ENCODE data around the gene SMIM9. TPM values are rescaled to one million over a fixed set of nuclear protein-coding genes. Genes with fewer than 3 reads are reported as not detected.

Gene SMIM9
- total RNA-seq, 1 experiment from 2014 or later: not detected

DNA sequence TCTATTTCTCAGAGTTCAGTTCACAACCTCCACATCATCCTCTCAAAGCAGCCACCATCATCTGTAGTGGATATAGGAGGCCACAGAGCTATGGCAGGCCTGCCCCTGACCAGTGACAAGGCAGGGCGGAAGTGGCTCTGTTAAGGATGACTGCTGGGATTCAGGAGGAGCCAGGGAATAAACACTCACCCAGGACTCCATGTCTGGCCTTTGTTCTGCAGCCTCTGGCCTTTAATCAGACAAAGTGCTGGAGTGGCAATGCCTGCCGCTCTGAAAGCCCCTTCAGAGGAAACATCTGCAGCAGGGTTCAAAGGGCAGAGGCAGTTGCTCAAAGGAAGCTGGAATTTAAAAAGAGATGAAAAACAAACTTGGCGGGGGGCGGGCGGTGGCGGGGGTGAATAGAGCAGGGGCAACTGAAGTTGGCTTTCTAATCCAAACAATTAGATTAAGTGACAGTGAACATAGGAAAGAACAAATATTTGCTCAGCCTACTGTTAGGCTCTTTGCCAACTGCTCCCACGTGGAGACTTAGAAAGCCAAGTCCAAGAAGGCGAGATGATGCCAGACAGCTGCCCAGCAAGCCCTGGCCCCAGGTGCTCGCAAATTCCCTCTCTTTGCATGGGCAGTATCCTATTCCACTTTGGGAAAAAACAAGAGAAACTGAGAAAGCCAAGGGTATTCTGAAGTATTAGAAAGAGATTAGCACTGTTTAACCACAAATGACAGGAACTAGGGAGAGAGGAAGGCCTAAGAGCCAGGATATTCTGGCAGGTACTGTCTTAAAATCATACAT, 34.7 kb downstream of the SMIM9 start:
- TF ChIP-seq, protein P1, sequence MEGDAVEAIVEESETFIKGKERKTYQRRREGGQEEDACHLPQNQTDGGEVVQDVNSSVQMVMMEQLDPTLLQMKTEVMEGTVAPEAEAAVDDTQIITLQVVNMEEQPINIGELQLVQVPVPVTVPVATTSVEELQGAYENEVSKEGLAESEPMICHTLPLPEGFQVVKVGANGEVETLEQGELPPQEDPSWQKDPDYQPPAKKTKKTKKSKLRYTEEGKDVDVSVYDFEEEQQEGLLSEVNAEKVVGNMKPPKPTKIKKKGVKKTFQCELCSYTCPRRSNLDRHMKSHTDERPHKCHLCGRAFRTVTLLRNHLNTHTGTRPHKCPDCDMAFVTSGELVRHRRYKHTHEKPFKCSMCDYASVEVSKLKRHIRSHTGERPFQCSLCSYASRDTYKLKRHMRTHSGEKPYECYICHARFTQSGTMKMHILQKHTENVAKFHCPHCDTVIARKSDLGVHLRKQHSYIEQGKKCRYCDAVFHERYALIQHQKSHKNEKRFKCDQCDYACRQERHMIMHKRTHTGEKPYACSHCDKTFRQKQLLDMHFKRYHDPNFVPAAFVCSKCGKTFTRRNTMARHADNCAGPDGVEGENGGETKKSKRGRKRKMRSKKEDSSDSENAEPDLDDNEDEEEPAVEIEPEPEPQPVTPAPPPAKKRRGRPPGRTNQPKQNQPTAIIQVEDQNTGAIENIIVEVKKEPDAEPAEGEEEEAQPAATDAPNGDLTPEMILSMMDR (IDR thresholded peaks at IDR 0.05; ENCODE audit: unreplicated experiment): no peak
- H3K4me3 Mint-ChIP-seq (ENCODE audit: low read depth, unreplicated experiment): no peak overlapping the region
- H3K27me3 Mint-ChIP-seq (ENCODE audit: unreplicated experiment): peaks cover 38% of the 10 kb centered on the region
- CTCF ChIA-PET: no interaction called here
- H3K36me3 Mint-ChIP-seq (ENCODE audit: insufficient read depth, unreplicated experiment): no peaks in the 10 kb centered on the region
- peak; percentile 52 for DNase-seq
- BruUV-seq (replicated peaks): no TSS peak
- peaks cover 41% of the 10 kb centered on the region for H3K4me1 Mint-ChIP-seq (ENCODE audit: low read depth, unreplicated experiment)
- intact Hi-C loops (cut with micrococcal nuclease; ENCODE audit: unreplicated experiment): no loop called here
- no peaks in the 10 kb centered on the region for H3K9me3 Mint-ChIP-seq (ENCODE audit: low read depth, unreplicated experiment)
- H3K27ac Mint-ChIP-seq (ENCODE audit: unreplicated experiment): peak overlapping the region; percentile 61

DNA sequence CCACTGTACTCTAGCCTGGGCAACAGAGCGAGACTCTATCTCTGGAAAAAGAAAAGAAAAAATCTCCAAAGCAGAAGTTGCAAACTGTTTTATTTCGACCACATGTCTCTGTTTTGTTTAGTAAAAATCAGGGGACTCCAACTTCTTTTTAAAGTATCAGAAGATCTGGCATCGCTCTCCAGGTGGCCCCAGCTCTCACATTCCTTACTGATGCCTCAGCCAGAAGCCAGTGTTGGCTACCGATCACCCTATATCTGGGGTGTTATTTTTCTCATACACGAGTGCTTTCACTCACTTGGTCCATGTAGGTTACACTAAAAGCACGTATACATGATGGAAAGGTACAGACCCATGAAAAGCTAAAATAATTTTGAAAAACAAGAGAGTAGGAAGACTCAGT, 37.5 kb downstream of the SMIM9 start:
- no peaks in the 10 kb centered on the region for H3K9me3 Mint-ChIP-seq (ENCODE audit: low read depth, unreplicated experiment)
- peaks cover 40% of the 10 kb centered on the region for H3K27me3 Mint-ChIP-seq (ENCODE audit: unreplicated experiment)
- CTCF ChIA-PET: no interaction called here
- H3K27ac Mint-ChIP-seq (ENCODE audit: unreplicated experiment): no peak overlapping the region
- no TSS peak for BruUV-seq (replicated peaks)
- H3K36me3 Mint-ChIP-seq (ENCODE audit: insufficient read depth, unreplicated experiment): no peaks in the 10 kb centered on the region
- no peak for DNase-seq
- intact Hi-C loops (cut with micrococcal nuclease; ENCODE audit: unreplicated experiment): no loop called here
- H3K4me3 Mint-ChIP-seq (ENCODE audit: low read depth, unreplicated experiment): no peak overlapping the region
- TF ChIP-seq, protein P1 (IDR thresholded peaks at IDR 0.05; ENCODE audit: unreplicated experiment): no peak
- H3K4me1 Mint-ChIP-seq (ENCODE audit: low read depth, unreplicated experiment): peaks cover 36% of the 10 kb centered on the region

DNA sequence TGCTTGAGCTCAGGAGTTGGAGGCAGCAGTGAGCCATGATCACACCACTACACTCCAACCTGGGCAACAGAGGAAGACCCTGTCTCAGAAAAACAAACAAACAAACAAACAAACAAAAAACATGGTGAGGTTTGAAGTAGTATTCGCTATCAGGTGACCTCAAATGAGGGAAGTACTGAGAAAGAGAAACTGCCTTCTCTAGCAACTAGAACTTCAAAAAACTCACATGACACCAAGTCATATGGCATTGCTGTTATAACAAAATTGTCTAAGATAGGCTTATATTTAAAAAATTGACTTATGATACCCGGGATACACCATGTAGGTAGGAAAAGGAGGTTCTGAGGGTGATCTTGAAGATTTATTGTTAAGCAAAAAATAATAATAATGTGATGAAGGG, 39.4 kb downstream of the SMIM9 start:
- peaks cover 41% of the 10 kb centered on the region for H3K27me3 Mint-ChIP-seq (ENCODE audit: unreplicated experiment)
- no peak overlapping the region for H3K4me3 Mint-ChIP-seq (ENCODE audit: low read depth, unreplicated experiment)
- H3K36me3 Mint-ChIP-seq (ENCODE audit: insufficient read depth, unreplicated experiment): no peaks in the 10 kb centered on the region
- BruUV-seq (replicated peaks): no TSS peak
- intact Hi-C loops (cut with micrococcal nuclease; ENCODE audit: unreplicated experiment): no loop called here
- DNase-seq: no peak
- TF ChIP-seq, protein P1 (IDR thresholded peaks at IDR 0.05; ENCODE audit: unreplicated experiment): no peak
- no peaks in the 10 kb centered on the region for H3K9me3 Mint-ChIP-seq (ENCODE audit: low read depth, unreplicated experiment)
- CTCF ChIA-PET: no interaction called here
- H3K4me1 Mint-ChIP-seq (ENCODE audit: low read depth, unreplicated experiment): peaks cover 35% of the 10 kb centered on the region
- H3K27ac Mint-ChIP-seq (ENCODE audit: unreplicated experiment): no peak overlapping the region

DNA sequence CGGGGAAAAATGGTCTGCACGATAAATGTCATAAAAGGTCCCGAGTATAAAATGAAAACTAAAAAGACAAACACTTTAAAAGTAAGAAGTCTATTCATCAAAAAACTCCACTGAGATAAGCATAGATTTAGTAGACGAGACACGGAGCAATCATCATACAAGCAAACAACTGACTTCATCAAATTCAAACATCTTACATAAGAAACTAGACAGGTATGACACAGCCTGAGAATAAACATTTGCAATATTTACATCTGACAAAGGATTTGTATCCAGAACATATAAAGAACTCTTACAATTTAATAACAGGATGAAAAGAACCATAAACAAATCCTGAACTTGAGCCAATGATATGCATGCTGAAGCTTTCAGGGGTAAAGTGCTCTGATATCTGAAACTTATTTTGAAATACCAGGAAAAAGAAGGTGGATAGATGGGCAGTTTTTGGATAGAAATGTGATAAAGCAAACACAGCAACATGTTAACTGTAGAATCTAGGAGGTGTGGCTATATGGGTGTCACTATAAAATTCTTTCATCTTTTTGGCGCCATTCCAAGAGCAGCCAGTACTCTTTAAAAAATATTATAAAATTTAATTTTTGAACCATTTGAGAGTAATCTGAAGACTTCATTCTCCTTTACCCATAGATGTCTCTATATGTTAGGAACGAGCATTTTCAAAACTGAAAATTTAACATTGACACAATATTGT, 41.2 kb downstream of the SMIM9 start:
- no peak for DNase-seq
- H3K27me3 Mint-ChIP-seq (ENCODE audit: unreplicated experiment): peaks cover 58% of the 10 kb centered on the region
- no peak overlapping the region for H3K27ac Mint-ChIP-seq (ENCODE audit: unreplicated experiment)
- intact Hi-C loops (cut with micrococcal nuclease; ENCODE audit: unreplicated experiment): no loop called here
- TF ChIP-seq, protein P1 (IDR thresholded peaks at IDR 0.05; ENCODE audit: unreplicated experiment): no peak
- CTCF ChIA-PET: no interaction called here
- H3K36me3 Mint-ChIP-seq (ENCODE audit: insufficient read depth, unreplicated experiment): no peaks in the 10 kb centered on the region
- BruUV-seq (replicated peaks): no TSS peak
- H3K4me3 Mint-ChIP-seq (ENCODE audit: low read depth, unreplicated experiment): no peak overlapping the region
- no peaks in the 10 kb centered on the region for H3K9me3 Mint-ChIP-seq (ENCODE audit: low read depth, unreplicated experiment)
- peaks cover 24% of the 10 kb centered on the region for H3K4me1 Mint-ChIP-seq (ENCODE audit: low read depth, unreplicated experiment)

Measured in Calu3 (cell line).